Kidney (tissue), 14 donors: ENCODE measurements around the gene ZNF618. TPM values are rescaled to one million over a fixed set of nuclear protein-coding genes. Genes with fewer than 3 reads are reported as not detected.

Source experiments
- DNase-seq, 5 donors: peaks; one replicate each; pipeline ENCODE4 v3.0.0-alpha.2; 2013 to 2020
- FAIRE-seq: peaks from 2 replicates; lab custom pipeline; 2012; peaks lifted over from hg19 to GRCh38; lab: Jason Lieb, UNC
- H3K27ac ChIP-seq, 2 donors: one replicate each; pipeline ENCODE4 v1.7.0; 2013; ENCODE audit warnings: low read depth in 2 of 2, low read length in 2 of 2, inconsistent platforms in 1 of 2
- H3K27me3 ChIP-seq: one replicate; pipeline ENCODE4 v1.7.1; 2013; ENCODE audit warnings: low read length, inconsistent platforms; ENCODE audit not compliant: control insufficient read depth, insufficient read depth
- H3K36me3 ChIP-seq, 3 donors: one replicate each; pipeline versions ENCODE4 v1.7.0 to v1.7.1; 2013; ENCODE audit warnings: low read length in 3 of 3, control low read depth in 1 of 3, inconsistent platforms in 1 of 3; ENCODE audit not compliant: insufficient read depth in 3 of 3, control insufficient read depth in 2 of 3
- H3K4me1 ChIP-seq, 3 donors: one replicate each; pipeline versions ENCODE4 v1.7.0 to v1.7.1; 2013; ENCODE audit warnings: low read length in 3 of 3, inconsistent platforms in 1 of 3, low read depth in 1 of 3; ENCODE audit not compliant: control insufficient read depth in 2 of 3, insufficient read depth in 2 of 3
- H3K4me3 ChIP-seq, 3 donors: one replicate each; pipeline versions ENCODE4 v1.7.0 to v1.8.1; 2013; ENCODE audit warnings: low read length in 3 of 3, control low read depth in 1 of 3, inconsistent platforms in 1 of 3
- H3K9ac ChIP-seq, 3 donors: one replicate each; pipeline versions ENCODE4 v1.7.0 to v1.7.1; 2013; ENCODE audit warnings: low read length in 3 of 3, control low read depth in 1 of 3, inconsistent platforms in 1 of 3
- H3K9me3 ChIP-seq, 3 donors: one replicate each; pipeline versions ENCODE4 v1.7.0 to v1.7.1; 2013; ENCODE audit warnings: low read length in 3 of 3, control low read depth in 1 of 3, inconsistent platforms in 1 of 3; ENCODE audit not compliant: control insufficient read depth in 2 of 3, insufficient read depth in 1 of 3
- intact Hi-C: fragments of 100-400 bp; cut with DNase I; formaldehyde crosslinking; loops from one replicate; pipeline ENCODE4 v1.11.1; 2022
- polyA plus RNA-seq: library from polyadenylated mRNA; stranded (reverse); fragments of 350-450 nt; fragmentation: Illumina TruSeq; extraction: RNeasy Lipid Tissue Mini Kit (QIAGEN cat#74804); gene quantifications from one replicate; pipeline ENCODE4 v1.2.3, GENCODE V29; 2014; ENCODE audit warnings: low read depth, low replicate concordance; ENCODE audit not compliant: insufficient read depth
- total RNA-seq: library from RNA; stranded (reverse); fragmentation: NEBNext Ultra II Directional; extraction: Animal tissue kit (Norgen Biotek cat#: 25700); gene quantifications from one replicate; pipeline ENCODE4 v1.2.1, GENCODE V29; 2021
- TF ChIP-seq, protein P1 (sequence below): IDR thresholded peaks from 3 replicates; pipeline ENCODE4 v1.5.1; 2012; ENCODE audit warnings: mild to moderate bottlenecking, moderate library complexity, borderline replicate concordance; ENCODE audit not compliant: insufficient read depth; ENCODE audit errors: extremely low read depth
- donor health status: control.
- donor health status: control.
- donor health status: control.
- donor health status: control.
- donor health status: control.
- donor health status: DM: yes; HTN: yes; CAD: no.
- donor health status: Normal renal cell carcinoma (clear cell type).

Gene ZNF618
- total and polyA plus RNA-seq, 2 donors from 2014 or later: 5.6 to 31.9 TPM

DNA sequence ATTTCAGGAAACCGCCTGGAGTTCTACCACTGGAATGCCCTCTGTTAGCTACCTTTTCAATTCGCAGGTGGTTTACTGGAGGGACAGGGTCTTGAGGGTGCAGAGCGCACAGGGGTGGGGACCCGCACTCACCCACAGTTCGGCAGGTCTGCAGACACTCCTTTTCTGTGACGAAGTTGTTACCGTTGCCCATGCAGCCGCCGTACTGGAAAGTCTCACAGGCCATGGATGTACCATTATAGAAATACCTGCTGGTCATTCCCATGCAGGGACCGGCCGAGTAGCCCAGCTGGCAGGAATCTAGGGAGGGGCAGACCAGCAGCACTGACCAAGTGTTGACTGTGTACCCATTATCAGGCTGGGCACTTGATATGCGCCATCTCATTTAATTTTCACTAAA, 185.2 kb downstream of the ZNF618 start:
- DNase-seq (peak in 1 of 5 donors; percentile 21), FAIRE-seq (no peak)
- Histone ChIP-seq H3K9ac (no peak overlapping the region), H3K27ac (no peak overlapping the region), H3K27me3 (no peaks in the 10 kb centered on the region), H3K4me1 (peaks cover 0 to 5% (median 4%) of the 10 kb centered on the region in 3 donors), H3K4me3 (no peak overlapping the region), H3K9me3 (no peaks in the 10 kb centered on the region), H3K36me3 (no peaks in the 10 kb centered on the region)
- intact Hi-C loops: no loop called here
- TF ChIP-seq, protein P1, sequence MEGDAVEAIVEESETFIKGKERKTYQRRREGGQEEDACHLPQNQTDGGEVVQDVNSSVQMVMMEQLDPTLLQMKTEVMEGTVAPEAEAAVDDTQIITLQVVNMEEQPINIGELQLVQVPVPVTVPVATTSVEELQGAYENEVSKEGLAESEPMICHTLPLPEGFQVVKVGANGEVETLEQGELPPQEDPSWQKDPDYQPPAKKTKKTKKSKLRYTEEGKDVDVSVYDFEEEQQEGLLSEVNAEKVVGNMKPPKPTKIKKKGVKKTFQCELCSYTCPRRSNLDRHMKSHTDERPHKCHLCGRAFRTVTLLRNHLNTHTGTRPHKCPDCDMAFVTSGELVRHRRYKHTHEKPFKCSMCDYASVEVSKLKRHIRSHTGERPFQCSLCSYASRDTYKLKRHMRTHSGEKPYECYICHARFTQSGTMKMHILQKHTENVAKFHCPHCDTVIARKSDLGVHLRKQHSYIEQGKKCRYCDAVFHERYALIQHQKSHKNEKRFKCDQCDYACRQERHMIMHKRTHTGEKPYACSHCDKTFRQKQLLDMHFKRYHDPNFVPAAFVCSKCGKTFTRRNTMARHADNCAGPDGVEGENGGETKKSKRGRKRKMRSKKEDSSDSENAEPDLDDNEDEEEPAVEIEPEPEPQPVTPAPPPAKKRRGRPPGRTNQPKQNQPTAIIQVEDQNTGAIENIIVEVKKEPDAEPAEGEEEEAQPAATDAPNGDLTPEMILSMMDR: no peak

DNA sequence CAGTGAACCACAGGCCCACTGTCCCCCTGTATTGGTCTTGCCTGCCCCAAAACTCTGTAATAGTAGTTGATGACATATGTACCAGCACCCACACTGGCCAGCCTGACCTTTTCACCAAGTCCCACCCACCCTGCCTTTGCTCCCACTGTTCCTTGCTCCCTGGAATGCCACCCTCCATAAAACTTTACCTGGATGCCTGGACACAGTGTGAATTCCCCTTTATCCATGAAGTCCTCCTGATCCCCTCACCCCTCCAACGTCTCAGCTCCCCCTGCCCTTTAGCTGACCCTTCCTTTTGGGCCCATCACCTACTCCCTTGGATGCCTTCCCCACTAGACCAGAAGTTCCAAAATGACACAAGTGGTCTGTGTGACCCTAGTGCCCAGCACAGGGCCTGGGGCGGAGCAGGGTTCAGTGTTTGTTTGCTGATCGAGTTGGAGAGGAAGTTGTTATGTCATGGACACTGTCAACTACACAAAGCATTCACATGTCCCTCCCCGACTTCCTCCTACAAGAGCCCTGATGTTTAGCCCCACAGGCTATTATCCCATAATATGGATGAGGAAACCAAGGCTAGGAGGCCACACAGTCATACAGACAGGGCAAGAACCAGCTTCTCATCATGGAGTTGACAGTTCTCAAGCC, 185.8 kb downstream of the ZNF618 start:
- H3K27ac ChIP-seq: no peak overlapping the region
- TF ChIP-seq, protein P1: no peak
- no peak for FAIRE-seq
- no peak overlapping the region for H3K9ac ChIP-seq
- H3K4me1 ChIP-seq: peaks cover 0 to 5% (median 4%) of the 10 kb centered on the region in 3 donors
- H3K4me3 ChIP-seq: no peak overlapping the region
- H3K9me3 ChIP-seq: no peaks in the 10 kb centered on the region
- intact Hi-C loops: no loop called here
- H3K27me3 ChIP-seq: no peaks in the 10 kb centered on the region
- peak in 2 of 5 donors; percentile 3 to 26 for DNase-seq
- no peaks in the 10 kb centered on the region for H3K36me3 ChIP-seq

DNA sequence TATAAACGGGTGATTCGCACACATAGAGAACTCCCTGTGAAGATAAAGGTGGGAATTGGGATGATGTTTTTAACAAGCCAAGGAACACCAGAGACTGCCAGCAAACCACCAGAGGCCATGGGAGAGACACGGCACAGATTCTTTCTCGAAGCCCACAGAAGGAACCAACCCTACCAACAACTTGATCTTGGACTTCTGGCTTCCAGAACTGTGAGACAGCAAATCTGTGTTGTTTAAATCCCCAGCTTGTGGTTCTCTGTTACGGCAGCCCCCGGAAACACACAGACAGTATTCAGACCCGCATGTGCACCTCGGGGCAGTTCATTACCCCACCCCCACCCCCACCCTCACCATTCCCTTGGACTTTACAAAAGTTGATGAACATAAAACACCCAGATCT, 189.2 kb downstream of the ZNF618 start:
- DNase-seq (peak in 1 of 5 donors; percentile 4), FAIRE-seq (no peak)
- no peak overlapping the region for H3K27ac ChIP-seq
- intact Hi-C loops: no loop called here
- H3K4me3 ChIP-seq: no peak overlapping the region
- H3K27me3 ChIP-seq: no peaks in the 10 kb centered on the region
- no peaks in the 10 kb centered on the region for H3K36me3 ChIP-seq
- no peak overlapping the region for H3K9ac ChIP-seq
- TF ChIP-seq, protein P1: no peak
- H3K9me3 ChIP-seq: no peaks in the 10 kb centered on the region
- no peaks in the 10 kb centered on the region for H3K4me1 ChIP-seq
